NCI-H1417 treated with DMSO at 0.1 percent for 48 hours (cell line): ENCODE results near the gene PATL2.
"Not testable (repeated sequence)": the region's sequence is repeated elsewhere in the genome, so short reads cannot be mapped to it uniquely, and the experiment has no call there.

Experiments used
- DNase-seq: peaks from one replicate; lab custom pipeline; 2025; lab: John Stamatoyannopoulos, UW

PATL2 gene

GRCh38 chr15:44711096-44711742 lies at the start of gene PATL2, which contains the start of gene B2M:
Gene PATL2 (minus strand): TSS chr15:44711323. CDS start chr15:44676490, 34,833 bp downstream.
Gene B2M (plus strand): TSS chr15:44711517. CDS start chr15:44711547, 30 bp downstream.
- peak; percentile 74 for DNase-seq

GRCh38 chr15:44753345-44753744 lies 42.2 kb upstream of the PATL2 start:
- no peak for DNase-seq

- not testable (repeated sequence) for DNase-seq
Measured at GRCh38 chr15:44743454-44743853, 32.3 kb upstream of the PATL2 start.

- not testable (repeated sequence) for DNase-seq
Measured at GRCh38 chr15:44739222-44739847, 28.2 kb upstream of the PATL2 start.

- DNase-seq: no peak
Measured at GRCh38 chr15:44738340-44738984, 27.3 kb upstream of the PATL2 start.

- DNase-seq: no peak
Measured at GRCh38 chr15:44736181-44736765, 25.1 kb upstream of the PATL2 start, which contains the start of gene TRIM69. Gene TRIM69 (plus strand): TSS chr15:44736528. CDS start chr15:44736705, 177 bp downstream.

- DNase-seq: no peak
Measured at GRCh38 chr15:44735482-44736180, 24.5 kb upstream of the PATL2 start.

- no peak for DNase-seq
Measured at GRCh38 chr15:44734839-44735481, 23.8 kb upstream of the PATL2 start.

GRCh38 chr15:44729408-44730127 lies 18.4 kb upstream of the PATL2 start:
- DNase-seq: no peak

GRCh38 chr15:44728576-44729407 lies 17.7 kb upstream of the PATL2 start:
- peak; percentile 72 for DNase-seq

GRCh38 chr15:44728232-44728575 lies 17.1 kb upstream of the PATL2 start:
- DNase-seq: not testable (repeated sequence)

GRCh38 chr15:44727485-44728231 lies 16.5 kb upstream of the PATL2 start:
- no peak for DNase-seq

- DNase-seq: no peak
Measured at GRCh38 chr15:44726568-44727484, 15.7 kb upstream of the PATL2 start.

- no peak for DNase-seq
Measured at GRCh38 chr15:44726136-44726535, 15.0 kb upstream of the PATL2 start.

- DNase-seq: no peak
Measured at GRCh38 chr15:44722011-44722410, 10.9 kb upstream of the PATL2 start.

- no peak for DNase-seq
Measured at GRCh38 chr15:44720460-44721176, 9.5 kb upstream of the PATL2 start.

- DNase-seq: not testable (repeated sequence)
Measured at GRCh38 chr15:44720000-44720435, 8.9 kb upstream of the PATL2 start.
